ACC112 (cell line): ENCODE measurements around the gene SLC25A21.
A peak's percentile ranks its signal among the peaks of the same experiment; 100 is the strongest.

Experiments used
- H2AFZ ChIP-seq: fragments of 200-600 bp; sonication (generic); one replicate; pipeline ENCODE4 v1.6.0; 2017; ENCODE audit warnings: antibody characterized with exemption, low read length; ENCODE audit not compliant: unreplicated experiment
- H3K27ac ChIP-seq: fragments of 200-600 bp; sonication (generic); 2 replicates; pipeline ENCODE4 v1.5.1; 2014; ENCODE audit warnings: low read depth, mild to moderate bottlenecking, antibody characterized with exemption, low read length, moderate library complexity
- H3K27me3 ChIP-seq: fragments of 200-600 bp; sonication (generic); 2 replicates; pipeline ENCODE4 v1.6.1; 2014; ENCODE audit warnings: mild to moderate bottlenecking, antibody characterized with exemption, low read length, moderate library complexity, mixed read lengths; ENCODE audit not compliant: insufficient read depth
- H3K36me3 ChIP-seq: fragments of 200-600 bp; sonication (generic); 2 replicates; pipeline ENCODE4 v1.6.1; 2016; ENCODE audit warnings: mild to moderate bottlenecking, antibody characterized with exemption, low read length, moderate library complexity, mixed read lengths; ENCODE audit not compliant: insufficient read depth
- H3K4me1 ChIP-seq: fragments of 200-600 bp; sonication (generic); one replicate; pipeline ENCODE4 v1.6.1; 2016; ENCODE audit warnings: low read length, mixed read lengths; ENCODE audit not compliant: insufficient read depth, unreplicated experiment, control insufficient read depth
- H3K4me3 ChIP-seq: fragments of 200-600 bp; sonication (generic); 2 replicates; pipeline ENCODE4 v1.5.1; 2014; ENCODE audit warnings: mild to moderate bottlenecking, low read depth, low read length
- H3K79me2 ChIP-seq: fragments of 200-600 bp; sonication (generic); one replicate; pipeline ENCODE4 v1.6.0; 2016; ENCODE audit warnings: low read length; ENCODE audit not compliant: control insufficient read depth, unreplicated experiment, insufficient read depth

SLC25A21 gene

GRCh38 chr14:36653962-36654793 lies 518.2 kb downstream of the SLC25A21 start:
- Histone ChIP-seq H3K4me3 (no peak overlapping the region), H3K27me3 (peaks cover 100% of the 10 kb centered on the region), H3K4me1 (no peaks in the 10 kb centered on the region), H3K36me3 (no peaks in the 10 kb centered on the region), H3K27ac (no peak overlapping the region), H3K79me2 (no peaks in the 10 kb centered on the region), H2AFZ (no peak overlapping the region)

DNA sequence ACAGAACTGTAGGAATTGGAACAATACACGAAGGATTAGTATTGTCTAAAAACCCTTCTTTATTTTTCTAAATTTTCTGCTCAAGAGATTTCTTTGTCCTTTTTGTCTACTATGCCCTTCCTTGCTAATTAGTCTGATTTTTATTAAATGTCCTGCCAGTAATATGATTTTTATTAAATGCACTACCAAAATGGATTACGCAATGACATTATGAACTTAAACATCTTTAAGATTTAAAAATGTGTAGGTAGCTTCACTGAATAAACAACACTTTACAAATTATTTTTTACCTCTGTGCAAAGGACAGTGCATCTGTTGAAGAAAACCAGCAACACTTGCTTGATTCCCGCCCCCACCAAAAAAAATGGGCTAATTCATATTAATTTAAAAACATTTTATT lies 519.0 kb downstream of the SLC25A21 start:
- no peak overlapping the region for H3K4me3 ChIP-seq
- peaks cover 1% of the 10 kb centered on the region for H3K4me1 ChIP-seq
- peaks cover 100% of the 10 kb centered on the region for H3K27me3 ChIP-seq
- no peaks in the 10 kb centered on the region for H3K79me2 ChIP-seq
- no peaks in the 10 kb centered on the region for H3K36me3 ChIP-seq
- no peak overlapping the region for H3K27ac ChIP-seq
- H2AFZ ChIP-seq: no peak overlapping the region

DNA sequence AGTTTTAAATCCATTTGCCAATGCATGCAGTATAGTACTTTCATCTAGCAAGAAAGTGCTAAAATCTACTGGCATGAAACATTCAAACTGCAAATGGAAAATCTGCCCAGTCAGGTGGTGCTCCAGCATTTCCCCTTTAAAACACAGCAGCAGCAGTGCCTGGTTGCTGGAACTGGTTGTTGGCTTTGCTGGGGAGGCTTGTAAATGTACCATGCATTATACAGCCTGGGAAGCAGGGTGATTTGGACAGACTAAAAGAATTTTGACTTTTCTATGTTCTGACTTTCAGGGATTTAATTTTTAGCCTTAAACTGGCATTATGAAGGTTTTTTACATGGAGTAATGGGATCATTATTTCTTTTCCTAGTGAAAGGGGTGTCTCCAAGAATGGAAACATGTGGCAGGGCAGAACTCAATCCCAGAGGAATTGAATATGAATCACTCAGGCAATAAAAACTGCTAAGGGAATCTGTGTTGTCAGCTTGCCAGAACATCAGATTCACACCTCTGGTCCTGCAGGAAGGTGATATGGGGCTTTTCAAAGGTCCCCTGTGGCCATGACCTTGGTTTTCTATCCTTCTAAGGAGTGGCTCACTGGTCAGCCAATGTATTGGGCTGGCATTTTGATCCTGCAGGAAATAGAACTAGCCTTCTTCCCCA lies 519.7 kb downstream of the SLC25A21 start:
- Histone ChIP-seq H3K27ac (no peak overlapping the region), H2AFZ (no peak overlapping the region), H3K36me3 (no peaks in the 10 kb centered on the region), H3K27me3 (peaks cover 99% of the 10 kb centered on the region), H3K4me1 (peaks cover 3% of the 10 kb centered on the region), H3K79me2 (no peaks in the 10 kb centered on the region), H3K4me3 (no peak overlapping the region)

GRCh38 chr14:36649872-36650650 lies 522.3 kb downstream of the SLC25A21 start:
- H3K4me1 ChIP-seq: peaks cover 3% of the 10 kb centered on the region
- H3K27me3 ChIP-seq: peaks cover 99% of the 10 kb centered on the region
- no peaks in the 10 kb centered on the region for H3K79me2 ChIP-seq
- no peak overlapping the region for H2AFZ ChIP-seq
- H3K27ac ChIP-seq: no peak overlapping the region
- H3K36me3 ChIP-seq: no peaks in the 10 kb centered on the region
- no peak overlapping the region for H3K4me3 ChIP-seq

DNA sequence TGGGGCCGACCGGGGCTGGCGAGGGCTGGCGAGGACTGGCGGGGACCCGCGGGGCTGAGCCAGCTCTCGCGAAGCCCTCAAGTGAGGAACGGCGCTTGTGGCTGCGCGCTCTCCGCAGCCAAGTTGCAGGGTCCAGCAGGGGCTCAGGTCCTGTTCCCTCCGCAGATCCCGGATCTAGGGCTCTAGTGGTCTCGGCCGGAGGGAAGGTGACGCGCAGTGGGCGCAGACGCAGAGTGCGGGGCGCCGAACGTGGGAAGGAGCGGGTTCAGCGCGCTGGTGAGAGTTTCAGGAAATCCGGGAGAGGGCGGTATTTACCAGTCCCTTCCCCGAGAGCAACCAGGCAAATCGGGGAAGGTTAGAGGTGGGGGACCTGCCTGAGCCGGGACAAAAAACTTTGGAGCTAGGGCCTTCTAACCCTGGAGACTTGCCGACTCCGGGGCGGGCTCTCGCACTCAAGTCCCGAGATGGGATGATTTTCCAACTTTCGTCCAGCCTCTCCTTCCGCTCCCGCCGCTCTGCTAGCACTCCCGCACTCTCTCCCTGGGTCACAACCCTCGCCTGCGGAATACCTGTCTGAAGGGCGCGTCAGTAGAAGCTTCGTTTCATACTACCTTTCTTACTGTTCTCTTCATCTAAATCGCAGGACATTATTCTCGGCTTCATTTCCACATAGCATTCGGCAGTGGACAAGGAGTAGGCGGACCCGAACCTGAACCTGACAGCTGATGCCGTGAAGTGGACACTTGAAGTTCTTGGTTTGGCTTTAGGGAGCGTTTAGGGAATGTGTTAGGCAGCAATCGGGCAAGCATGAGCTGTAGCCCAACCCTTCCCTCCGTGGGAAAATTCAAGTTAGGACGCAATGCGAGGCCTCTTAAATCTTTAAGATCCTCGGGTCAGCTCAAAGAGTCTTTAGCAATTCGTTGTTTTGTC lies 524.3 kb downstream of the SLC25A21 start:
- no peaks in the 10 kb centered on the region for H3K36me3 ChIP-seq
- peaks cover 3% of the 10 kb centered on the region for H3K4me1 ChIP-seq
- H2AFZ ChIP-seq: peak overlapping the region; percentile 95
- H3K4me3 ChIP-seq: peak overlapping the region; percentile 88
- peaks cover 94% of the 10 kb centered on the region for H3K27me3 ChIP-seq
- no peaks in the 10 kb centered on the region for H3K79me2 ChIP-seq
- H3K27ac ChIP-seq: no peak overlapping the region

DNA sequence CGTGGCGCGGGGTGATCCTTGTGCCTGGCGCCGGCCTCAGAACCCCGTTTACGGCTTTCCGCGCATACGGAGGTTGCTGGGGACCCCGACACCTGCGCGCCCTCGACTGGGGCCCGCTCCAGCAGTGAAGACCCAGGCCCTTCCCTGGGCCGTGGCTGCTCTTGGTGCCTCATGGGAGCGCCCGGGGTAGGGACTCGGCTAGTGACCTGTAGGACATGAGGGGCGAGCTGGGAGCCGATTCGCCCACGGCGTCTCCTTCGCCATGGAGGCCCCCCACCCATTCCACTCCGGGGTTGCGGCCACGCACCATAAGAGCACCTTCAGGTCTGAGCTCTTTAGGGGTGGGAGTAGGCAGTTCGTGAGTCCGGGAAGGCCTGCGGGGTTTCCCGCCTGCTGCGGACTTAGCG lies 525.0 kb downstream of the SLC25A21 start:
- peak overlapping the region; percentile 88 for H3K4me3 ChIP-seq
- H3K79me2 ChIP-seq: no peaks in the 10 kb centered on the region
- no peaks in the 10 kb centered on the region for H3K36me3 ChIP-seq
- peaks cover 3% of the 10 kb centered on the region for H3K4me1 ChIP-seq
- peak overlapping the region; percentile 95 for H2AFZ ChIP-seq
- no peak overlapping the region for H3K27ac ChIP-seq
- H3K27me3 ChIP-seq: peaks cover 93% of the 10 kb centered on the region

- Histone ChIP-seq H3K27me3 (peaks cover 93% of the 10 kb centered on the region), H3K79me2 (no peaks in the 10 kb centered on the region), H3K4me3 (peak overlapping the region; percentile 88), H3K27ac (no peak overlapping the region), H3K36me3 (no peaks in the 10 kb centered on the region), H3K4me1 (peaks cover 3% of the 10 kb centered on the region), H2AFZ (peak overlapping the region; percentile 95)
Measured at GRCh38 chr14:36646664-36647416, 525.6 kb downstream of the SLC25A21 start.

DNA sequence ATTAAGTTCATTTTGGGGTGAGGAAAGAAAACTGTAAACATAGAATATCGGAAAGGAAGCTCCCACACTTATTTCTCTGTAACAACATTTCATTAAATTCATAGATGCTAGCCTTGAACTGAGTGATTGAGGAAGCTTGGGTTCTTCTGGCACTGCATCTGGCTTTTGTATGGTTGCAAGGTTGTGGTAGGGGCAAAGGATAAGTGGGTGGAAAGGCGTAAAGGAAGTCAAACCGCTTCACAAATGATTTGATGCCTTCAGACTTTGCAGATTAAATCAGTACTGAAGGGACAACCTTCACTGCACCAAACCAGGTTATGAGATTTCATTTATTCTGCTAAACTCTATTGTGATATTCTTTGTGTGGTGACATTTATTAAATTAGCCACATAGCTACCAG lies 538.8 kb downstream of the SLC25A21 start:
- no peak overlapping the region for H3K4me3 ChIP-seq
- H3K36me3 ChIP-seq: no peaks in the 10 kb centered on the region
- no peaks in the 10 kb centered on the region for H3K4me1 ChIP-seq
- H3K27ac ChIP-seq: no peak overlapping the region
- H3K79me2 ChIP-seq: no peaks in the 10 kb centered on the region
- H2AFZ ChIP-seq: no peak overlapping the region
- H3K27me3 ChIP-seq: peaks cover 63% of the 10 kb centered on the region
